ENCODE data around the gene WDR55. TPM values are rescaled to one million over a fixed set of nuclear protein-coding genes. Genes with fewer than 3 reads are reported as not detected.
A peak's percentile ranks its signal among the peaks of the same experiment; 100 is the strongest.

WDR55 gene
- total RNA-seq, 4 donors from 2014 or later = 33.3 to 76.6 (median 36.1) TPM

DNA sequence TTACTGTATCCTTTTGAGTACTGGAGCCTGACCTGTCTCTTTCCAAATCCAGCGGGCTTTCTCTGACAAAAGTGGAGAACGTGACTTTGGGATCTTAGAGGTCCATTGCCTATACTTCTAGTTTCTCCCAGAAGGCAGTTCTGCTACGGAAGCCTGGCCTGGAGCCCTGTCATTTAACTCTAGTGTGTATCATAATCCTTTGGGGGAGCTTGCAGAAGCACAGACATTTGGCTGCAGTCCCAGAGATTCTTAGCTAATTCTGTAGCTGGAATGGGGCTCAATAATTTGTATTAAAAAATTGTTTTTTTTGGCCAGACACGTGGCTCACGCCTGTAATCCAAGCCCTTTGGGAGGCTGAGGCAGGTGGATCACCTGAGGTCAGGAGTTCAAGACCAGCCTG, 29.6 kb downstream of the WDR55 start:
- H3K36me3 ChIP-seq = peaks cover 0 to 52% (median 24%) of the 10 kb centered on the region in 4 donors
- H3K27ac ChIP-seq = no peak overlapping the region
- H3K9me3 ChIP-seq = no peaks in the 10 kb centered on the region
- TF ChIP-seq POLR2A (IDR thresholded peaks at IDR 0.05) (no peak), POLR2AphosphoS5 (IDR thresholded peaks at IDR 0.05) (no peak), EP300 (IDR thresholded peaks at IDR 0.05; ENCODE audit: low read depth) (no peak)
- TF ChIP-seq, protein P1, sequence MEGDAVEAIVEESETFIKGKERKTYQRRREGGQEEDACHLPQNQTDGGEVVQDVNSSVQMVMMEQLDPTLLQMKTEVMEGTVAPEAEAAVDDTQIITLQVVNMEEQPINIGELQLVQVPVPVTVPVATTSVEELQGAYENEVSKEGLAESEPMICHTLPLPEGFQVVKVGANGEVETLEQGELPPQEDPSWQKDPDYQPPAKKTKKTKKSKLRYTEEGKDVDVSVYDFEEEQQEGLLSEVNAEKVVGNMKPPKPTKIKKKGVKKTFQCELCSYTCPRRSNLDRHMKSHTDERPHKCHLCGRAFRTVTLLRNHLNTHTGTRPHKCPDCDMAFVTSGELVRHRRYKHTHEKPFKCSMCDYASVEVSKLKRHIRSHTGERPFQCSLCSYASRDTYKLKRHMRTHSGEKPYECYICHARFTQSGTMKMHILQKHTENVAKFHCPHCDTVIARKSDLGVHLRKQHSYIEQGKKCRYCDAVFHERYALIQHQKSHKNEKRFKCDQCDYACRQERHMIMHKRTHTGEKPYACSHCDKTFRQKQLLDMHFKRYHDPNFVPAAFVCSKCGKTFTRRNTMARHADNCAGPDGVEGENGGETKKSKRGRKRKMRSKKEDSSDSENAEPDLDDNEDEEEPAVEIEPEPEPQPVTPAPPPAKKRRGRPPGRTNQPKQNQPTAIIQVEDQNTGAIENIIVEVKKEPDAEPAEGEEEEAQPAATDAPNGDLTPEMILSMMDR (IDR thresholded peaks at IDR 0.05) = no peak
- intact Hi-C loops (cut with DNase I; ENCODE audit: low total_unique reads) (no loop called here), in situ Hi-C loops (cut with MboI; ENCODE audit: low pct_ligation_motif_present in 1 of 4, low pct_unique_long_range_greater_than_20kb in 1 of 4, low sequenced_read_pairs in 3 of 4) (loop anchor here in 1 of 4 donors (25.0 kb wide), 1 partner anchor 282 kb away; the partner anchor contains the start of gene ANKHD1)
- 77 to 83% methylated on average over 2 to 5 of the region's 5 CpGs for WGBS, 2 donors (ENCODE audit: low coverage in 1 of 2)
- H3K4me1 ChIP-seq = peaks cover 14 to 30% (median 16%) of the 10 kb centered on the region in 4 donors
- no peak for DNase-seq
- H3K27me3 ChIP-seq = no peaks in the 10 kb centered on the region
- H3K4me3 ChIP-seq = no peak overlapping the region

DNA sequence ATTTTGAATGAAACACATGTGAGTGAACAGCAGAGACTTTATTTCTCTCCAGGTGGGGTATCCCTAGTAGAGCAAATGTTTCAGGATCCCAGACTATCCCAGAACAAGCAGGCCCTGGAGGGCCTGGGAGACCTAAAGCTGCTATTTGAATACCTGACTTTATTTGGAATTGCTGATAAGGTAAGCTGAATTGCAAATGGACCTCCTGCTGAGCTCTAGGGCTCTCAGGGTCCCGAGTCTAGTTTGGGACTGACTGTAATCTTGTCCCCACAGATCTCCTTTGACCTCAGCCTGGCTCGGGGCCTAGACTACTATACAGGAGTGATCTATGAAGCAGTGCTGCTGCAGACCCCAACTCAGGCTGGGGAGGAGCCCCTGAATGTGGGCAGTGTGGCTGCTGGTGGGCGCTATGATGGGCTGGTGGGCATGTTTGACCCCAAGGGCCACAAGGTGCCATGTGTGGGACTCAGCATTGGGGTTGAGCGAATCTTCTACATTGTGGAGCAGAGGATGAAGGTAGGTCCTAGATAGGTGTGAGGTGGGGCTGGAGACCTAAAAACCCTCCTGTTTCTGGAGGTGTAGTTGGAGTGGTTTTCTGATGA, 32.3 kb downstream of the WDR55 start:
- no peak for TF ChIP-seq EP300 (IDR thresholded peaks at IDR 0.05; ENCODE audit: low read depth)
- no peak for TF ChIP-seq POLR2A (IDR thresholded peaks at IDR 0.05)
- TF ChIP-seq POLR2AphosphoS5 (IDR thresholded peaks at IDR 0.05) = no peak
- TF ChIP-seq, protein P1 (IDR thresholded peaks at IDR 0.05) = no peak
- H3K27me3 ChIP-seq = no peaks in the 10 kb centered on the region
- DNase-seq = no peak
- no peak overlapping the region for H3K4me3 ChIP-seq
- no peaks in the 10 kb centered on the region for H3K9me3 ChIP-seq
- in situ Hi-C loops (cut with MboI; ENCODE audit: low pct_ligation_motif_present in 1 of 4, low pct_unique_long_range_greater_than_20kb in 1 of 4, low sequenced_read_pairs in 3 of 4) (loop anchor here in 1 of 4 donors (25.0 kb wide), 1 partner anchor 285 kb away; the partner anchor contains the start of gene ANKHD1), intact Hi-C loops (cut with DNase I; ENCODE audit: low total_unique reads) (no loop called here)
- no peak overlapping the region for H3K27ac ChIP-seq
- H3K36me3 ChIP-seq = peaks cover 0 to 54% (median 24%) of the 10 kb centered on the region in 4 donors
- H3K4me1 ChIP-seq = peaks cover 7 to 35% (median 17%) of the 10 kb centered on the region in 4 donors
- WGBS, 2 donors (ENCODE audit: low coverage in 1 of 2) = 98% methylated on average over 4 of the region's 4 CpGs; no CpG with 5 or more reads in 1 of the 2 donors

DNA sequence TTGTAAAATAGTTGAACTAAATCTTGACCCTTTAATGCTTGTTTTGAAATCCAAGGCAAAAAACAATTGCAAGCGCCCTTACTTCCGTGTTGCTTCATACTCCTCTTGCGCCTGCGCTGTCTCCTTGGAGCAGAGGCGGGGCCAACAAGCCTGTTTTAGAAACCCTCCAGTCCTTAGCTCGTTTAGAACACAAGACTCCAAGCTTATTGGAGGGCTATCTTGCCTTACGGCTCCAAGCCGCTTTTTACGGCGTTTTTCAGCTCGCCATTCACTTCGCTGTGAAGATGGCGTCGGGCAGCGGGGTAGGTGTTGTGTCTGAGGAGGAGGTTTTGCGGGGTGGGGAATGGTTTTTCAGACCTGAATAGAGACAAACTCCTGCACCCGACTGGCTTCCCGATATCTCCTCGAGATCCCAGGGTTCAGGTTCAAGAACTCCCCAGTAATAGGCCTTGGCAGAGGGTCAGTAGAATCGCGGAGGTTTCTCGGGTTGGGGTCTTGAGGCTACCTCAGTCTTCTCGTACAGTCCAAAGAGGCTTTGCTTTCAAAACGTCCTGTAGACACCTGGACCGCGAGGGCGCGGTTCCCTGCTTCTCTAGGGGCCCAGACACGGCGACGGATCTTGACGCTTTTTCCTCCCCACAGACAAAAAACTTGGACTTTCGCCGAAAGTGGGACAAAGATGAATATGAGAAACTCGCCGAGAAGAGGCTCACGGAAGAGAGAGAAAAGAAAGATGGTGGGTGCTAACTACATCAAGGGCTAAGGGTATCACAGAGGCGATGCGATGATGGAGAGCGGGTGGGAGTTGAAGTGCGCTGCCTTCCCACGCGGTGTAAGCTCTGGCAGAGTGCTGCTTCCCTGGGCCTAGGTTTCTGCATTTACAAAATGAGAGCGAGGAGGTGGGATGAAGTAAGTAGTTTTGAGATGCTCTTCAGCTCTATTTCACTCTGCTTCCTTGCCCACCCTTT, 35.8 kb downstream of the WDR55 start, which contains the start of gene ZMAT2:
Gene ZMAT2 (plus strand): TSS at position 271 of the 968 bp plus-strand sequence. CDS start 14 bp downstream, at position 285.
- TF ChIP-seq, protein P1 (IDR thresholded peaks at IDR 0.05) = no peak
- peak; percentile 87 to 93 (median 92) for TF ChIP-seq POLR2AphosphoS5 (IDR thresholded peaks at IDR 0.05)
- no peak for TF ChIP-seq EP300 (IDR thresholded peaks at IDR 0.05; ENCODE audit: low read depth)
- peak; percentile 84 for TF ChIP-seq POLR2A (IDR thresholded peaks at IDR 0.05)
- Histone ChIP-seq H3K9me3 (no peaks in the 10 kb centered on the region), H3K4me1 (peaks cover 0 to 18% (median 12%) of the 10 kb centered on the region in 4 donors), H3K4me3 (peak within 1 kb of the TSS; percentile 47 to 97 (median 72)), H3K27ac (peak within 1 kb of the TSS; percentile 65 to 88 (median 82)), H3K27me3 (no peaks in the 10 kb centered on the region), H3K36me3 (peaks cover 0 to 63% (median 31%) of the 10 kb centered on the region in 4 donors)
- 0 to 1% methylated on average over 12 to 44 of the region's 44 CpGs for WGBS, 2 donors (ENCODE audit: low coverage in 1 of 2)
- intact Hi-C loops (cut with DNase I; ENCODE audit: low total_unique reads) (no loop called here), in situ Hi-C loops (cut with MboI; ENCODE audit: low pct_ligation_motif_present in 1 of 4, low pct_unique_long_range_greater_than_20kb in 1 of 4, low sequenced_read_pairs in 3 of 4) (loop anchor here in 1 of 4 donors (10.0 to 25.0 kb wide), 2 partner anchors 136 to 463 kb away; partner anchors contain the start of genes APBB3 and SLC35A4)
- DNase-seq = peak; percentile 97
